ENCODE measurements around the gene ANK2. TPM values are rescaled to one million over a fixed set of nuclear protein-coding genes. Genes with fewer than 3 reads are reported as not detected.

ANK2 gene
- 1.6 TPM for total RNA-seq

DNA sequence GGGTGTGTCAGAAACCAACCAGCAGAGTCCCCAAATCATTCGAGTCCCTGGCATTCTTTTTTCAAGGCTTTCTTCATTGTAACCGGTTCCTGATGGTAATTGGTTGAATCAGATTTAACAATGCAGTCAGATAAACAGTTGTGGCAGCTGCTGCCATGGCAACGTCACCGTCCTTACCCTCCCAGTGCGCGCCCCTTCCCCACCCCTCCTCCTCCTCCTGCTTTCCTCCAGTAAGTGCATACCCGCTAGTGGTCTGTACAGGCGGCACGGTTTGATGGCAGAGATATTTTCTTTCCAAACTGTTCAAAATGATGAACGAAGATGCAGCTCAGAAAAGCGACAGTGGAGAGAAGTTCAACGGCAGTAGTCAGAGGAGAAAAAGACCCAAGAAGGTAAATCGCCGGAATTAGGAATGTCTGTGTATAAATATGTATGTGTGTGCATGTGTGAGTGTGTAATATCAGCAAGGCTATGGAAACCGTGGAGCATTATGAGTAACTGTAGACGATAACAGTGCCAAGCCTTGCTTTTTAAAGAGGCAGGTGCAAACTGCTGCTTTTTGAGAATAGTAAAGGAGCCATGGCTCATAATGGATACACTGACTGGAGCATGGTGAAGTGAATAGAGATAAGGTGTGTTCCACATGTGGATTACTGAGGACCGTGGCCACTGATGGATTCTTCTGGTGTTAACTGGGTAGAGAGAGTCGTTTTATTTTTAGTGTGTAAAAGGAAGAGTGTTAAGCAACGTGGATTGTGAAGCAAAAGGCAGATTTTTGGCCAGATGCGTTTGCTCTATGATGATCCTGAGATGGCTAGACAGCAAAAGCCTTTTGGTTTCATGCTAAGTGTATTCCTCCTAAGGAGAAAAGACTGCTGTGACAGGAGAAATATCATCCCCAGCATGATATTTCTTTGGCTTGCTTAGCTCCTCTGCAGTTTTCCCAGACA is at the start of gene ANK2:
Gene ANK2 (plus strand): TSS at position 233 of the 950 bp plus-strand sequence. CDS start 76 bp downstream, at position 309.
- no peak for ATAC-seq

DNA sequence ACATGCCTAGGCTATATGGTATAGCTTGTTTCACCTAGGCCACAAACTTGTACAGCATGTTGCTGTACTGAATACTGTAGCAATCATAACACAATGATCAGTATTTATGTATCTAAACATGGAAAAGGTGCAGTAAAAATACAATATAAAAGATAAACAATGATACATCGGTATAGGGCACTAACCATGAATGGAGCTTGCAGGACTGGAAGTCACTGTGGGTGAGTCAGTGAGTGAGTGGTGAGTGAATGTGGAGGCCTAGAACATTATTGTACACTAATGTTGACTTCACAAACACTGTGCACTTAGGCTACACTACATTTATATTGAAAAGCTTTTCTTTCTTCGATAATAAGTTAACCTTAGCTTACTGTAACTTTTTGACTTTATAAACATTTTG is 45.6 kb upstream of the ANK2 start:
- ATAC-seq: no peak

DNA sequence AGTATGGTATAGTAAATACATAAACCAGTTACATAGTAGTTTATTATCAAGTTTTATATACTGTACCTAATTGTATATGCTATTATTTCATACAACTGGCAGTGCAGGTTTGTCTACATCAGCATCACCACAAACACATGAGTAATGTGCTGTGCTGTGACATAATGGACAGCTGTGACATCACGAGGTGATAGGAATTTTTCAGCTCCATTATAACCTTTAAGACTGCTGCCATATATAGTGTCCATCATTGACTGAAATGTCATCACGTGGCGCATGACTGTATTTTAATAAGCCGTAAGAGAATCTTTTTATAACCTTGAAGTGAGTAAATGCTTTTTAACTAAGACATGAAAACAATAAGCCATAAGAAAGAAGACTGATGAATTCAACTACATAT is 44.8 kb upstream of the ANK2 start:
- ATAC-seq: no peak

- no peak for ATAC-seq
Observed at GRCh38 chr4:113006632-113007031, 42.8 kb upstream of the ANK2 start.

- ATAC-seq: no peak
Observed at GRCh38 chr4:113007151-113007550, 42.3 kb upstream of the ANK2 start.

- no peak for ATAC-seq
Observed at GRCh38 chr4:113008135-113008534, 41.3 kb upstream of the ANK2 start.

GRCh38 chr4:113008716-113009115 is 40.7 kb upstream of the ANK2 start:
- ATAC-seq: no peak

GRCh38 chr4:113009461-113009860 is 40.0 kb upstream of the ANK2 start:
- ATAC-seq: no peak

GRCh38 chr4:113012122-113012725 is 37.2 kb upstream of the ANK2 start:
- no peak for ATAC-seq

DNA sequence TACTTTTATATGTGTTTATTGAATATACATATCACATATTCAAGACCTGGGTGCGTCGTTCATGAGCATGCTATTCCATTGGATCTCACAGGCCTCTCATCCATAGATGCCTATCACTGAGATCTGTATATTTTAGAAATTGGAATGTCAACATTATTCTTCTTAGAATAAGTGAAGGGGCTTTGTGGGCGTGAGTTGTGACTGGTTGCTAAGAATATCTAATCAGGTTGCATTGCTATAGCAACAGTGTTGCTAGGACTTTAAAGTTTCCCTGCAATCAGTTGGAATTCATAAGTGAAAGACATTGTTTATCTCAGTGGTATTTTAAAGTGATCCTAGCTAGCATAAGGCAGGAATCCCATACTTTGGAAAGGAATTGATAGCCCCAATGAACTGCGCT is 36.7 kb upstream of the ANK2 start:
- ATAC-seq: no peak

- no peak for ATAC-seq
Observed at GRCh38 chr4:113013751-113014150, 35.7 kb upstream of the ANK2 start.

DNA sequence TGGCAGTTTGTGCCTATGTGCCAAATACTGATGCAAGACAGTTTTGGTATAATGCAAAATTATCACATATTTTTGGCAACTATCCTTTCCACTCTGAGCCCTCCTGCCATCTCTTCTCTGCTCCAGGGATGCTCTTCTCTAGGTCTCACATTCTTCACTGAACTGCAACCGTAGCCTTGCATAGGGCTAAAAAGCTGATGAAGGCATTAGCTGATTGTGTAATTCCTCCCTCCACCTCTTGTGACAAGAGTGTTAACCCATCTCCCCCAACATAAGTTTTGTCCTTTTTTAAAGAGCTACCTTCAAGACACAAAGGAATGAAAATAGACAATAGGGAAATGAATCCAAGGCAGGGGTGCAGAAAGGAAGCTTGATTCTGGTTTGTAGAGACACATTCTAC is 33.1 kb upstream of the ANK2 start:
- no peak for ATAC-seq

GRCh38 chr4:113020966-113021365 is 28.5 kb upstream of the ANK2 start:
- no peak for ATAC-seq

- ATAC-seq: no peak
Observed at GRCh38 chr4:113024388-113024787, 25.1 kb upstream of the ANK2 start.

DNA sequence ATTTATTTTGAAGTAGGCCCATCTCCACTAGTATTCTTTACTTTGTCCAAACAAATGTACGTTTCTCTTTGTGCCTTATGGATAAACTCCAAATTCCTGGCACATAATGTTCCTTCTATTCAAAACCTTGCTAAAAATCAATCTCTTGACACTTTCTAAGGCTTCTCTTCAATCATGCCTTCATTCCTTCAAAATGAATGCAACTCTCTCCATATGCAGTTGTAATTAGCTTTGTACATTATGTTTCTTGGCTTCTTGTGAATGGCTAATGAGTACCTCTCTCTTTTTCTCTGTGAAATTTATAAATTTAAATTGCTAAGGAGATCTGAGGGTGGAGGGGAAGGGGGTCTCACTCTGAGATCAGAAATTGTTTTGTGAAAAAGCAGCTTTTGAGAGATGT is 24.0 kb upstream of the ANK2 start:
- no peak for ATAC-seq

DNA sequence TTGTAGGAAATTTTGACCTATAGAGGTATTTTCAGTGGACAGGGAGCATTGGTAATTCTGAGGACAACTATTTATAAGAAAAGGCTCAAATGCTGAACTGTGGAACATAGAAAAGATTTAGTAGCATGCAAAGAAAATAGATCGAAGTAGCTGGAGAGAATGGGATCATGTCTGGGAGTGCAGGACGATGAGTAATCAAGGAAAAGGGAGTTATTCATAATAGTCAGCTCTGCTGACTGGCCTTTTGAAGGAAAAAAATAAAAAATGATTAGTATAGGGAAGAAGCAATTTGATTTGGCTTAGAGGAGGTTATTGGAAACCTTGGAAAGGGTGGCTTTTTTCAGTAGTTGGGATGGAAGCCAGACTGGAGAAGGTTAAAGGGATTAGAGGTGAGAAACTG is 22.9 kb upstream of the ANK2 start:
- ATAC-seq: no peak

GRCh38 chr4:113028074-113028473 is 21.4 kb upstream of the ANK2 start:
- no peak for ATAC-seq

- ATAC-seq: no peak
Observed at GRCh38 chr4:113031212-113031611, 18.2 kb upstream of the ANK2 start.

GRCh38 chr4:113040793-113041192 is 8.7 kb upstream of the ANK2 start:
- no peak for ATAC-seq

DNA sequence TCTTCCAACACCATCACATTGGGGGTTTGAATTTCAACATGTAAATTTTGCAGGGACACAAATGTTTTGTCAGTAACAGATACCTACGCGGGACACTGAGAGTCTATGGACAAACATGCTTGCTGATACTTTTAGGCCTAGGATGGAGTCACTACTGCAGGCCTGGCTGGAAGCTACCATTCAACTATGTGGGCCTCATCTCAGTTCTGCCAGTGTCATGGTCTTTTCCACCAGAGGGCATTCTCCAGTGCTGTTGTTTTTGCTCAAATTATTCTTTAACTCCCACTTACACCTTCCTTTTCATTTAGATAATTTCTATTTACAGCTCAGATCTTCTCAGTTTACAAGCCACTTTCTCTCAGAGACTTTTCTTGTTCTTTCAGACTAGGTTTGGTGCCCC is 7.0 kb upstream of the ANK2 start:
- no peak for ATAC-seq

DNA sequence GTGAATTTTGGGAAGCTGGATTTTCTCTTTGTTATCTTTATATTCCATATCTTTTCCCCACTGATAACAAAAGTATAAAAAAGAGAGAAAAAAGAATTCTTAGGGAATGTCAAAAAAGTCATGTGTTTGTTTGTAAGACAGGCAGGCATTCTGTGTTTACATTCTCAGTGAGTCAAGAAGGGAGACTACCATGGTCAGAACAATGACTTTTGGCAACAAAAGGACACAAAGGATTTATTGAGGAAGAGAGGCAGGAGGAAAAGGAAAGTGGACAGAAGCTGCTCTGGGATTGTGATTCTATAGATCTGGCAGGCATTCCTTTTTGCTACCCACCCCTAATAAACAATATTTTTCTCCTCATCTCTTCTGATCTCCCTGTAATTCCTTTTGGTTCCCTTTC is 5.9 kb upstream of the ANK2 start:
- ATAC-seq: no peak

DNA sequence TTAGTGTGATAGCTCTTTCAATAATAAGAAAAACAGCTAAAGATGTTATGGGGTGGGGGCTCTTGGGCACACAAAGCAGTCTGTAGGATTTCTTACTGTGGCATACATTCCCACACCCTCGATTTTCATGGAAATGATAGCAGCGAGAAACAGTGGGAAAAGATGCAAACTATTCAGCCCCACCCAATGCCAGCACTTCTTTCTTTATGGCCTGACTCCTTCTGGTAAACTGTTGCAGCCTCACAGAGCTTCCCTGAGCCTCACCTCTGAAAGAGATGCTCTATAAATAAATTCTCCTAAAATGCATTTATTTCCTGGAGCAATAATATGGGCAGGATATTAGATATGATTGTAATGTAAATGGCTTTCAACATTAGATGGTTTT is 910 bp downstream of the ANK2 start:
- ATAC-seq: no peak

GRCh38 chr4:113050837-113051236 is 1.4 kb downstream of the ANK2 start:
- no peak for ATAC-seq

DNA sequence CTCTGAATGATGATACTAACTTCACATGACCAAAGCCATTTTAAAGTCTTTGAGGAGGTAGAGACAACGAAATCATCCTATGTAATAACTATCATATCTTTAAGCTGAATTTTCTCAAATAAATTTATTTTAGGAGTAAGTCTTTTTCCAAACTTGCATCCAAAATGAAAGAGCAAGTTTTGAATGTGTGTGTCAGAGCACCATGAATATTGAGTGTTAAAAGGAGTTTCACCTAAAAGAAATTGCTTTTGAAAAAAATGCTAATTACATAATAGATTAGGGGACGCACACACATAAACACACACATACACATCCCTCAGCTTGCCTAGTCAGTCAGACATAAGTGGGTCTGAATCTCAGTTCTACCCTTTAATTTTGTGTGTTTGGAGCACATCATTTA is 1.9 kb downstream of the ANK2 start:
- ATAC-seq: no peak

Measured in esophagus mucosa (tissue), 1 donor.